HG02981 (cell line): ENCODE results near the gene ZMYND8.
"Not testable (repeated sequence)": the region's sequence is repeated elsewhere in the genome, so short reads cannot be mapped to it uniquely, and the experiment has no call there.

ENCODE experiments used
- ATAC-seq: cut with Tn5 transposase; IDR thresholded peaks from one replicate; pipeline ENCODE4 v1.9.1; 2021; ENCODE audit warnings: mild to moderate bottlenecking, moderate library complexity; ENCODE audit not compliant: unreplicated experiment

ZMYND8 gene

GRCh38 chr20:47211036-47211435, 145.5 kb downstream of the ZMYND8 start:
- ATAC-seq, result no peak

GRCh38 chr20:47210470-47210869, 146.0 kb downstream of the ZMYND8 start:
- ATAC-seq, result no peak

GRCh38 chr20:47209982-47210381, 146.5 kb downstream of the ZMYND8 start:
- ATAC-seq, result no peak

- no peak for ATAC-seq
Observed at GRCh38 chr20:47208534-47209174, 147.8 kb downstream of the ZMYND8 start.

GRCh38 chr20:47206962-47207641, 149.4 kb downstream of the ZMYND8 start:
- ATAC-seq, result no peak

GRCh38 chr20:47206552-47206951, 149.9 kb downstream of the ZMYND8 start:
- ATAC-seq, result not testable (repeated sequence)

GRCh38 chr20:47205577-47206123, 150.8 kb downstream of the ZMYND8 start:
- no peak for ATAC-seq

- not testable (repeated sequence) for ATAC-seq
Observed at GRCh38 chr20:47204850-47205122, 151.7 kb downstream of the ZMYND8 start.

- no peak for ATAC-seq
Observed at GRCh38 chr20:47204008-47204849, 152.3 kb downstream of the ZMYND8 start.

- no peak for ATAC-seq
Observed at GRCh38 chr20:47202733-47203667, 153.5 kb downstream of the ZMYND8 start.

- no peak for ATAC-seq
Observed at GRCh38 chr20:47201074-47201730, 155.3 kb downstream of the ZMYND8 start.

- no peak for ATAC-seq
Observed at GRCh38 chr20:47198996-47199552, 157.4 kb downstream of the ZMYND8 start.

GRCh38 chr20:47198254-47198671, 158.2 kb downstream of the ZMYND8 start:
- ATAC-seq, result no peak

GRCh38 chr20:47196091-47197081, 160.1 kb downstream of the ZMYND8 start:
- no peak for ATAC-seq

- ATAC-seq, result no peak
Observed at GRCh38 chr20:47195573-47195972, 160.9 kb downstream of the ZMYND8 start.

- ATAC-seq, result no peak
Observed at GRCh38 chr20:47191956-47192355, 164.5 kb downstream of the ZMYND8 start.

GRCh38 chr20:47191074-47191673, 165.3 kb downstream of the ZMYND8 start:
- ATAC-seq, result no peak

- no peak for ATAC-seq
Observed at GRCh38 chr20:47189060-47189459, 167.4 kb downstream of the ZMYND8 start.
